Calu3 (cell line): Measurements from ENCODE around the gene TCEAL6. TPM values are rescaled to one million over a fixed set of nuclear protein-coding genes. Genes with fewer than 3 reads are reported as not detected.

Source experiments
- total RNA-seq: library from RNA; stranded (reverse); gene quantifications from 2 replicates; pipeline ENCODE4 v1.2.3, GENCODE V29; 2022

TCEAL6 gene
- total RNA-seq, 1 experiment from 2014 or later, result not detected

Other genes starting within 250 kb of the TCEAL6 start
- 4.0 and 4.4 TPM in 2 replicates for gene ZMAT1, start 210.5 kb downstream of the TCEAL6 start, total RNA-seq
- gene TCEAL2, start 16.8 kb downstream of the TCEAL6 start, total RNA-seq, result not detected in 2 replicates
- gene BEX5, start 13.5 kb upstream of the TCEAL6 start, total RNA-seq, result 3.9 and 4.8 TPM in 2 replicates
- gene TCP11X1, start 72.8 kb upstream of the TCEAL6 start, total RNA-seq, result not detected in 2 replicates
- not detected in 2 replicates for gene NXF2, start 104.7 kb upstream of the TCEAL6 start, total RNA-seq